Tibial nerve (tissue), 4 donors: ENCODE measurements around the gene DNAJC22. TPM values are rescaled to one million over a fixed set of nuclear protein-coding genes. Genes with fewer than 3 reads are reported as not detected.
A peak's percentile ranks its signal among the peaks of the same experiment; 100 is the strongest.

ENCODE experiments used
- DNase-seq, 2 donors: peaks; one replicate each; pipeline ENCODE4 v3.0.0-alpha.2; 2019; ENCODE audit warnings: low spot score in 2 of 2
- H3K27ac ChIP-seq, 4 donors: fragments of 200-600 bp; sonication (generic) in 3 of 4; one replicate each; pipeline ENCODE4 v1.5.1; 2017 to 2019; ENCODE audit warnings: mild to moderate bottlenecking in 1 of 4
- H3K27me3 ChIP-seq, 2 donors: fragments of 200-600 bp; sonication (generic) in 1 of 2; one replicate each; pipeline versions ENCODE4 v1.5.1 to v1.6.0; 2017 to 2019
- H3K36me3 ChIP-seq, 3 donors: fragments of 200-600 bp; sonication (generic); one replicate each; pipeline ENCODE4 v1.5.1; 2018 to 2019
- H3K4me1 ChIP-seq, 4 donors: fragments of 200-600 bp; sonication (generic) in 3 of 4; one replicate each; pipeline ENCODE4 v1.5.1; 2017 to 2019
- H3K4me3 ChIP-seq, 4 donors: fragments of 200-600 bp; sonication (generic) in 3 of 4; one replicate each; pipeline ENCODE4 v1.5.1; 2017 to 2019; ENCODE audit warnings: mild to moderate bottlenecking in 1 of 4, moderate library complexity in 1 of 4
- H3K9me3 ChIP-seq, 4 donors: fragments of 200-600 bp; sonication (generic) in 3 of 4; one replicate each; pipeline ENCODE4 v1.5.1; 2017 to 2019
- EP300 ChIP-seq, 2 donors: sonication (generic); formaldehyde crosslinking; IDR thresholded peaks; one replicate each; pipeline ENCODE4 v1.6.1; 2017; ENCODE audit warnings: antibody characterized with exemption in 2 of 2, mild to moderate bottlenecking in 1 of 2
- POLR2A ChIP-seq, 2 donors: fragments of 450-650 bp; IDR thresholded peaks; one replicate each; pipeline ENCODE4 v1.6.1; 2017; ENCODE audit warnings: antibody characterized with exemption in 2 of 2, mild to moderate bottlenecking in 2 of 2, moderate library complexity in 2 of 2
- WGBS, 2 donors: methylation state at CpG; one replicate each; pipeline ENCODE4 v1.1.5; 2018; 5-methylcytosine and 5-hydroxymethylcytosine counted together
- total RNA-seq, 4 donors: library from RNA; depleted of rRNA; stranded (reverse); fragments of >200 nt; gene quantifications; one replicate each; pipeline ENCODE4 v1.1.0, GENCODE V29; 2016
- TF ChIP-seq, protein P1 (sequence below), 5 experiments: fragments of 200-600 bp in 3 of 5; fragments of 450-650 bp in 2 of 5; sonication (generic) in 3 of 5; IDR thresholded peaks; one replicate each; pipeline ENCODE4 v1.5.1; 2016 to 2019; ENCODE audit warnings: antibody characterized with exemption in 5 of 5, mild to moderate bottlenecking in 3 of 5, moderate library complexity in 2 of 5

The DNAJC22 gene
- total RNA-seq, 4 donors from 2014 or later, result not detected

DNA sequence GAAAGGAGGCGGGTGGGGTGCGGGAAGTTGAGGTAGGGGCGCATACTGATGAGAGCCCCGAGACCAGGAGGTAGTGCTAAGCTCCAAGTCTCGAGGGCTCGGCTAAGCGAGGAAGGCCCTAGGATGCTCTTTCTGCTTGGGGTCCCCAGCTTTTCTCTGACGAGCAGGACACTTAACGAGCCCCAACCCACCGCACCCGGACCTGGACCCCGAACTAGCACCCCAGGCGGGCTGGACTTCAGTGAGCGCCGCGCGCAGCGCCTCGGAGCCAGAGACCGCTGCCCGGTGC, 5.0 kb upstream of the DNAJC22 start:
- H3K27ac ChIP-seq, result no peak overlapping the region
- DNase-seq, result no peak
- H3K4me3 ChIP-seq, result peak overlapping the region in 2 of 4 donors; percentile 38 to 56
- H3K4me1 ChIP-seq, result peaks cover 0 to 57% (median 37%) of the 10 kb centered on the region in 4 donors
- H3K9me3 ChIP-seq, result no peaks in the 10 kb centered on the region
- 34 to 39% methylated on average over 21 of the region's 21 CpGs for WGBS, 2 donors
- peaks cover 8 to 91% of the 10 kb centered on the region in 2 donors for H3K27me3 ChIP-seq
- TF ChIP-seq EP300 (IDR thresholded peaks at IDR 0.05) (no peak), POLR2A (IDR thresholded peaks at IDR 0.05) (no peak)
- TF ChIP-seq, protein P1, sequence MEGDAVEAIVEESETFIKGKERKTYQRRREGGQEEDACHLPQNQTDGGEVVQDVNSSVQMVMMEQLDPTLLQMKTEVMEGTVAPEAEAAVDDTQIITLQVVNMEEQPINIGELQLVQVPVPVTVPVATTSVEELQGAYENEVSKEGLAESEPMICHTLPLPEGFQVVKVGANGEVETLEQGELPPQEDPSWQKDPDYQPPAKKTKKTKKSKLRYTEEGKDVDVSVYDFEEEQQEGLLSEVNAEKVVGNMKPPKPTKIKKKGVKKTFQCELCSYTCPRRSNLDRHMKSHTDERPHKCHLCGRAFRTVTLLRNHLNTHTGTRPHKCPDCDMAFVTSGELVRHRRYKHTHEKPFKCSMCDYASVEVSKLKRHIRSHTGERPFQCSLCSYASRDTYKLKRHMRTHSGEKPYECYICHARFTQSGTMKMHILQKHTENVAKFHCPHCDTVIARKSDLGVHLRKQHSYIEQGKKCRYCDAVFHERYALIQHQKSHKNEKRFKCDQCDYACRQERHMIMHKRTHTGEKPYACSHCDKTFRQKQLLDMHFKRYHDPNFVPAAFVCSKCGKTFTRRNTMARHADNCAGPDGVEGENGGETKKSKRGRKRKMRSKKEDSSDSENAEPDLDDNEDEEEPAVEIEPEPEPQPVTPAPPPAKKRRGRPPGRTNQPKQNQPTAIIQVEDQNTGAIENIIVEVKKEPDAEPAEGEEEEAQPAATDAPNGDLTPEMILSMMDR (IDR thresholded peaks at IDR 0.05), result no peak
- no peaks in the 10 kb centered on the region for H3K36me3 ChIP-seq

DNA sequence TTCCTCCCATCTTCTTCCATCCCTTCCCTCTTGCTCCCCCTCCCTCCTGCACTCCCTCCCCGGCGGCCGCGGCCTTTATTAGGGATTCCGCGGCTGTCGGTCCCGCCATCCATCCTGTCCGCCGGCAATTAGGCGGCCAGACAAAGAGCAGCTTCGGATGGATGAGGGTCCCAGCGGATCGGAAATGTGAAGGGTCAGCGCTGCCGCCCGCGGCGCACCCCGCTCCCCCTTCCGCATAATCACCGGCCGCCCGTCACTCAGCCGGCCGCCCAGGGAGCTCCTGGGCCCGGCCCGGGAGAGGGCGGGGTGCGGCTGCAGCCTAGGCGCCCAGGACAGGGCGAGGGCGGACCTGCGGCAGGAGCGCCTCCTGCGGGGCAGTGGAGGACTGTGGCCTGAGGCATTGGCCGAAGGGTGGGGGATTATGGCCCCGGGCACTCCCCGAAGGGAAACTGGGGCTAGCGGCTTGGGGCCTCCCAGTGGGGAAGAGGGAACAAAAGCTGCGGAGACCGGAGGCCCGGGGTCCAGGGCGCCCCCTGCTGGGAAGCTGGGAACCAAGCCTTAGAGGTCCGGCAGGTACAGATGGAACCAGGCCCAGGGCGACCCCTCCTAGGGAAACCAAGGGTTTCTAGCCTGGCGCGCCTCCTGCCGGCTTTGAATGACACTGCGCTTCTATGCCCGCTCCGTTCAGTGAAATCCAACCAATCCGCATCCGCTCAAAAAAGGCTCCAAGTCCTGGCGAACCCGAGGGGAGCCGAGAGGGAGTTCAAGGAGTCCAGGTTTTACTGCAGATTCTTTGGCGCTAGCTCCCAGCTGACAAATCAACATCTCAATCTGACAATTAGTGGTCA, 4.4 kb upstream of the DNAJC22 start:
- Histone ChIP-seq H3K4me1 (peaks cover 0 to 57% (median 41%) of the 10 kb centered on the region in 4 donors), H3K27ac (no peak overlapping the region), H3K4me3 (peak overlapping the region; percentile 21 to 59 (median 47)), H3K27me3 (peaks cover 10 to 91% of the 10 kb centered on the region in 2 donors), H3K9me3 (no peaks in the 10 kb centered on the region), H3K36me3 (no peaks in the 10 kb centered on the region)
- TF ChIP-seq, protein P1 (IDR thresholded peaks at IDR 0.05), result peak; percentile 77 to 83 (median 79)
- TF ChIP-seq POLR2A (IDR thresholded peaks at IDR 0.05), result no peak
- peak in 1 of 2 donors; percentile 40 for DNase-seq
- 1 to 2% methylated on average over 34 to 45 of the region's 58 CpGs for WGBS, 2 donors

DNA sequence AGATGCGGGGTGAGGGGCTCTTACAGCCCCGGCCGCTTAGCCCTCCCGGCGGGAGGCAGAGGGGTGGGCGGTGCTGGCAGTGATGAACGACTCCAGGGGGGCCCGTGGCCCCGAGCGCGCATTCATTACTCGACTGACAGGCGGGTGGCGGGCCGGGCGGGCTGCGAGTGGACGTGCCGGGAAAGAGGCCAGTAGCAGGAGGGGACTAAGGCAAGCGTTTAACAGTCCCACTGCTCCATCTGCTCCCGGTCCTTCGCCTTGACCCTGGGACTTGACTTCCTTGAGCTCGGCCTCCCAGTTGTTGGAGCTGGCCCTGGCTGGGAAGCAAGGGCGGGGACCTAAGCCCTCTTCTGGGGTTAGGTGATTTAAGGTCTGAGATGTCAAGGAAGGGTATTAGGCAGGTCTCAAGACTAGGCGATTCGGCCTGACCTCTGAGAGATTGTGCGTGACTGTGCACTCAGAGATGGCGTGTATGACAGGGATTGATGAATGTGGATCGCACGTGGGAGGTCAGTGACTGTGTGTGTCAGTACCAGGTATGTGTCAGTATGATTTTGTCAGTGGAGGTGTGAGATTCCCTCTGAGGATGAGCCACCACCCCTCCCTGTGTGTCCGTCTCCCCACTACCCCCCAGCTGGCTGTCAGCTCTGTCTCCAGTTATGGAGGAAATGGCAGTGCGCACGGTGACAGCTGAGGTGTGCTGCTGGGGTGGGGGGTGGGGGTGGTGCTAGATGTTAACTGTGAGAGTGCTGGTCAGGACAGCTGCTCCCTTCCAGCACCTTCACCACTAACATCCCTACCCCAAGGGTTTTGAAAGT, 3.6 kb upstream of the DNAJC22 start:
- 9% methylated on average over 15 to 17 of the region's 33 CpGs for WGBS, 2 donors
- no peaks in the 10 kb centered on the region for H3K36me3 ChIP-seq
- peaks cover 10 to 91% of the 10 kb centered on the region in 2 donors for H3K27me3 ChIP-seq
- peak overlapping the region; percentile 21 to 59 (median 47) for H3K4me3 ChIP-seq
- H3K4me1 ChIP-seq, result peaks cover 0 to 59% (median 47%) of the 10 kb centered on the region in 4 donors
- DNase-seq, result no peak
- TF ChIP-seq POLR2A (IDR thresholded peaks at IDR 0.05) (no peak), EP300 (IDR thresholded peaks at IDR 0.05) (no peak)
- TF ChIP-seq, protein P1 (IDR thresholded peaks at IDR 0.05), result no peak
- no peaks in the 10 kb centered on the region for H3K9me3 ChIP-seq
- no peak overlapping the region for H3K27ac ChIP-seq

DNA sequence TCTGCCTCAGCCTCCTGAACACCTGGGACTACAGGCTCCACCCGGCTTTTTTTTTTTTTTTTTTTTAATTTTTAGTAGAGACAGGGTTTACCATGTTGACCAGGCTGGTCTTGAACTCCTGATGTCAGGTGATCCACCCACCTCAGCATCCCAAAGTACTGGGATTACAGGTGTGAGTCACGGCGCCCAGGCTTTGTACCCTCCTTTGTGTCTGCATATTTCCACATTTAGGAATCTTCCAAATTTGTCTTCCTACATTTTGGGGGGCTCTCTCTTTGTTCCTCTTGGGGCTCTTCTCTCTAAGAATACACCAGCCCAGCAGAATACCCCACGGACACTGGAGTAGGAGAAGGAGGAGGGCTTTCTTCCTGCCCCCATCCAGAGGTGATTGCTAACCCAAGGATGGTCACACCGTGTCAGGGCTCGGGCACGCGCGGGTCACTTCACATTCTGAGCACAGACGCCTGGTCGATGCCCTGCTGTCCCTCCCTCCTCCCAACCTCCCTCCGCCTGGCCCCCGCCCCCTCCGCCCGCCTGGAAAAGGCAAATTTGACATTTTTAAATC, 2.1 kb upstream of the DNAJC22 start:
- Histone ChIP-seq H3K27me3 (peaks cover 10 to 92% of the 10 kb centered on the region in 2 donors), H3K4me1 (peaks cover 0 to 59% (median 47%) of the 10 kb centered on the region in 4 donors), H3K4me3 (no peak overlapping the region), H3K36me3 (no peaks in the 10 kb centered on the region), H3K9me3 (no peaks in the 10 kb centered on the region), H3K27ac (no peak overlapping the region)
- DNase-seq, result no peak
- TF ChIP-seq, protein P1 (IDR thresholded peaks at IDR 0.05), result no peak
- TF ChIP-seq POLR2A (IDR thresholded peaks at IDR 0.05), result no peak
- no peak for TF ChIP-seq EP300 (IDR thresholded peaks at IDR 0.05)
- WGBS, 2 donors, result 29 to 34% methylated on average over 15 of the region's 15 CpGs
